Measurements from ENCODE around the gene C10orf71. TPM values are rescaled to one million over a fixed set of nuclear protein-coding genes. Genes with fewer than 3 reads are reported as not detected.

The C10orf71 gene
- total RNA-seq, 2 donors from 2014 or later = 0.15 TPM; not detected in 1

- DNase-seq = no peak
- Histone ChIP-seq H3K4me3 (ENCODE audit: low read length) (no peak overlapping the region), H3K9me3 (ENCODE audit: control insufficient read depth, low read length) (no peaks in the 10 kb centered on the region), H3K27ac (ENCODE audit: low read depth, low read length) (no peak overlapping the region), H3K27me3 (ENCODE audit: control insufficient read depth, insufficient read depth, low read length, poor library complexity, severe bottlenecking) (no peaks in the 10 kb centered on the region), H3K36me3 (ENCODE audit: control insufficient read depth, insufficient read depth, low read length) (no peaks in the 10 kb centered on the region), H3K9ac (ENCODE audit: extremely low read depth, low read length, poor library complexity, severe bottlenecking) (no peak overlapping the region), H3K4me1 (ENCODE audit: control insufficient read depth, insufficient read depth, low read length) (no peaks in the 10 kb centered on the region)
- no peaks in the 10 kb centered on the region for H3K9me3 Mint-ChIP-seq
- no peak for TF ChIP-seq CTCF (conservative IDR thresholded peaks at IDR 0.05)
- H3K4me1 Mint-ChIP-seq = no peaks in the 10 kb centered on the region
- H3K4me3 Mint-ChIP-seq = no peak overlapping the region
- no peak overlapping the region for H3K27ac Mint-ChIP-seq
- 85% methylated on average over 3 of the region's 3 CpGs for WGBS, 2 experiments (ENCODE audit: insufficient coverage in 1 of 2, insufficient read length in 1 of 2)
- H3K27me3 Mint-ChIP-seq (ENCODE audit: insufficient read depth) = peaks cover 6% of the 10 kb centered on the region
- no peaks in the 10 kb centered on the region for H3K36me3 Mint-ChIP-seq (ENCODE audit: low read depth)
Observed at GRCh38 chr10:49331431-49331830, 32.5 kb downstream of the C10orf71 start.

- Histone ChIP-seq H3K36me3 (ENCODE audit: control insufficient read depth, insufficient read depth, low read length) (no peaks in the 10 kb centered on the region), H3K9me3 (ENCODE audit: control insufficient read depth, low read length) (no peaks in the 10 kb centered on the region), H3K9ac (ENCODE audit: extremely low read depth, low read length, poor library complexity, severe bottlenecking) (no peak overlapping the region), H3K27me3 (ENCODE audit: control insufficient read depth, insufficient read depth, low read length, poor library complexity, severe bottlenecking) (no peaks in the 10 kb centered on the region), H3K4me1 (ENCODE audit: control insufficient read depth, insufficient read depth, low read length) (no peaks in the 10 kb centered on the region), H3K4me3 (ENCODE audit: low read length) (no peak overlapping the region), H3K27ac (ENCODE audit: low read depth, low read length) (no peak overlapping the region)
- Mint-ChIP-seq H3K4me3 (no peak overlapping the region), H3K4me1 (no peaks in the 10 kb centered on the region), H3K27me3 (ENCODE audit: insufficient read depth) (peaks cover 6% of the 10 kb centered on the region), H3K36me3 (ENCODE audit: low read depth) (no peaks in the 10 kb centered on the region), H3K9me3 (no peaks in the 10 kb centered on the region), H3K27ac (no peak overlapping the region)
- no peak for TF ChIP-seq CTCF (conservative IDR thresholded peaks at IDR 0.05)
- DNase-seq = no peak
- whole genome bisulfite sequencing, 2 experiments (ENCODE audit: insufficient coverage in 1 of 2, insufficient read length in 1 of 2) = 83 to 86% methylated on average over 1 to 4 of the region's 4 CpGs
Observed at GRCh38 chr10:49332333-49332732, 33.4 kb downstream of the C10orf71 start.

- no peak for DNase-seq
- TF ChIP-seq CTCF (conservative IDR thresholded peaks at IDR 0.05) = no peak
- H3K27me3 Mint-ChIP-seq (ENCODE audit: insufficient read depth) = peaks cover 6% of the 10 kb centered on the region
- no peaks in the 10 kb centered on the region for H3K4me1 ChIP-seq (ENCODE audit: control insufficient read depth, insufficient read depth, low read length)
- WGBS, 2 experiments (ENCODE audit: insufficient coverage in 1 of 2, insufficient read length in 1 of 2) = 89 to 97% methylated on average over 6 of the region's 6 CpGs
- no peaks in the 10 kb centered on the region for H3K36me3 Mint-ChIP-seq (ENCODE audit: low read depth)
- H3K27ac Mint-ChIP-seq = no peak overlapping the region
- H3K9me3 ChIP-seq (ENCODE audit: control insufficient read depth, low read length) = no peaks in the 10 kb centered on the region
- H3K4me3 Mint-ChIP-seq = no peak overlapping the region
- H3K27ac ChIP-seq (ENCODE audit: low read depth, low read length) = no peak overlapping the region
- no peak overlapping the region for H3K4me3 ChIP-seq (ENCODE audit: low read length)
- no peaks in the 10 kb centered on the region for H3K4me1 Mint-ChIP-seq
- H3K27me3 ChIP-seq (ENCODE audit: control insufficient read depth, insufficient read depth, low read length, poor library complexity, severe bottlenecking) = no peaks in the 10 kb centered on the region
- H3K36me3 ChIP-seq (ENCODE audit: control insufficient read depth, insufficient read depth, low read length) = no peaks in the 10 kb centered on the region
- no peak overlapping the region for H3K9ac ChIP-seq (ENCODE audit: extremely low read depth, low read length, poor library complexity, severe bottlenecking)
- no peaks in the 10 kb centered on the region for H3K9me3 Mint-ChIP-seq
Observed at GRCh38 chr10:49332768-49333167, 33.8 kb downstream of the C10orf71 start.

Data from endodermal cell (in vitro differentiated cells).